GM08714 (cell line): ENCODE data around the gene MTURN.
"Not testable (repeated sequence)": the region's sequence is repeated elsewhere in the genome, so short reads cannot be mapped to it uniquely, and the experiment has no call there.

ENCODE experiments used
- H3K4me3 ChIP-seq: fragments of 200-500 bp; sonication (Bioruptor generic); 2 replicates; pipeline ENCODE4 v1.5.1; 2014; ENCODE audit warnings: mild to moderate bottlenecking, low read length, inconsistent platforms
- ZNF274 ChIP-seq: IDR thresholded peaks from 2 replicates; pipeline ENCODE4 v1.6.1; 2012; ENCODE audit warnings: mild to moderate bottlenecking, low read depth, low read length

Gene MTURN

DNA sequence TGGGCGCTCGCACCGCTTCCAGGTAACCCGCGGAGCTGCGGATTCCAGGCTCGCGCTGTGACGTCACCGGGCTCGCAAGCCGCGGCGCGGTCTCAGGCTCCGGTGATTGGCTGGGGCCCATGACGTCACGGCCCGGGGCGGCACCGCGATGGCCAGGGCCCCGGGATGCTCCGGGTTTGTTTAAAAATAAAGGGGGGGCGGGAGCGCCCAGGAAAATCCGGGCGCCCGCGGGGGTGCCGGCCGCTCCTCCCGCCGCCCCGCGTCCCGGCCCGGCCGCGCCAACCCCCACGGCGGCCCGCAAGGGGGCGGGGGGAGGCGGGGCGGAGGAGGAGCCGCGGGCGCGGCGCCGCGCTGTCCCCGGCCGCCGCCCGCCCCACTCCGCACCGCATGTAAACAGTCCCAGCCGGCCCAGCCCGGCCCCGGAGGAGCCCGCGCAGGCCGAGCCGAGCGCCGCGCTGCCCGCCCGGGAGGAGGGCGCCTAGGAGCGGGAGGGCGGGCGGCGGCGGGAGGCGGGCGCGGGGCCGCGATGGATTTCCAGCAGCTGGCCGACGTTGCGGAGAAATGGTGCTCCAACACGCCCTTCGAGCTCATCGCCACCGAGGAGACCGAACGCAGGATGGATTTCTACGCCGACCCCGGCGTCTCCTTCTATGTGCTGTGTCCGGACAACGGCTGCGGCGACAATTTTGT is at the start of gene MTURN:
MTURN (plus strand) TSS at position 376 of the 690 bp plus-strand sequence; CDS start at position 527, 151 bp downstream.
- H3K4me3 ChIP-seq, result peak within 1 kb of the TSS; percentile 83
- TF ChIP-seq ZNF274, result no peak

DNA sequence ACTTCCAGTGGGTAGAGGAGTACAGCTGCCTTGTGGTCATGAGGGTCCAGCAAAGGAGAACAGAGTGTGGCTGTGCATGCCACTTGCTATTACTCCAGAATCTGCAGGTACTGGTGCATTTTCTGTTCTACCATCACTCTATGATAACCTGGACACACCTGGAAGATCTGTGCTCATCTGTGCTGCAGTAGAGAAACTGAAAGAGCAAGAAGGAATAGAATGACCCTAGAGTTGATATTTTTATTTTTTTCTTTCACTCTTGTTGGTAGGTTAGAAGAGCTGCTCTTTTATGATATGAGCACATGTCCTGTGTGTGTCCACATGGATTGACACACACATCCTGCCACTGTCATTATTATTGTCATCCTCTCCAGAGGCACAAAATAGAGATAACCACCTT is 48.3 kb upstream of the MTURN start:
- no peak for TF ChIP-seq ZNF274
- no peak overlapping the region for H3K4me3 ChIP-seq

- no peak for TF ChIP-seq ZNF274
- no peak overlapping the region for H3K4me3 ChIP-seq
Observed at GRCh38 chr7:30087371-30087770, 47.4 kb upstream of the MTURN start.

GRCh38 chr7:30088362-30088761 is 46.4 kb upstream of the MTURN start:
- TF ChIP-seq ZNF274, result no peak
- H3K4me3 ChIP-seq, result no peak overlapping the region

- TF ChIP-seq ZNF274, result no peak
- H3K4me3 ChIP-seq, result no peak overlapping the region
Observed at GRCh38 chr7:30090111-30090510, 44.7 kb upstream of the MTURN start.

GRCh38 chr7:30091491-30091912 is 43.3 kb upstream of the MTURN start:
- TF ChIP-seq ZNF274, result no peak
- H3K4me3 ChIP-seq, result no peak overlapping the region

- no peak overlapping the region for H3K4me3 ChIP-seq
- TF ChIP-seq ZNF274, result no peak
Observed at GRCh38 chr7:30091987-30092386, 42.8 kb upstream of the MTURN start.

DNA sequence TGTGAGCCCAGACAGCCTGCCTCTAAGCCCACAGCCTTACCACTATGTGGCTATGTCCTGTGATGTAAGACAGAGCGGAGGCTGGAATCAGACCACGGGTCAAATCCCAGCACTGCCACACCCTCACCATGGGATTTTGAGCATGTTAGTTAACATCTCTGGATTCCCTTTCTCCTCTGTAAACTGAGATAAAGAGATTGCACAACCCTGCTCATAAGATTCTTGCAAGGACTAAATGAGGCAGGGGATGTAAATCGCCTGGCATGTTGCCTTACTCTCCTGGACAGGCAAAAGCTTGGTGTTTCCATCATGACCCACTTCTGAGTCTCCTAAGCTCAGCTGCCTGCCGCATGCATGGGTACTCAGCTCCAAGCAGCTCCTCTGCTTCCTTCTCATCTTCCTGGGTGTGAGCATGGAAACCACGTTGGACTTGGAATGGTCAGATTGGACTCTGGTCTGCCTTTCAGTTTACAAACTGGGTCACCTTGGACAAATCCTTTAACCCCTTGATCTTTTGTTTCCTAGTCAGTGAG is 41.3 kb upstream of the MTURN start:
- TF ChIP-seq ZNF274, result no peak
- no peak overlapping the region for H3K4me3 ChIP-seq

GRCh38 chr7:30098599-30098998 is 36.2 kb upstream of the MTURN start:
- not testable (repeated sequence) for H3K4me3 ChIP-seq

DNA sequence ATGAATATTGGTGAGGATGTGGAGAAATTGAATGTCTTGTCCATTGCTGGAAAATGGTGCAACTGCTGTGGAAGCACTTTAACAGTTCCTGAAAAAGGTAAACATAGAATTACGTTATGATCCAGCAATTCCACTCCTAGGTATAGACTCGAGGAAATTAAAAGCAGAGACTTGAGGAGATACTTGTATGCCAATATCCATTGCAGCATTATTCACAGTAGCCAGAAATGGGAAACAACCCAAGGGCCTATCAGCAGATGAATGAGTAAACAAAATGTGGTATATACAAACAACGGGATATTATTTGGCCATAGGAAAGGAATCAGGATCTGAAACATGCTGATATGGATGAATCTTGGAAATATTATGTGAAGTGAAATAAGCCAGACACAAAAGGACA is 32.5 kb upstream of the MTURN start:
- no peak for TF ChIP-seq ZNF274
- no peak overlapping the region for H3K4me3 ChIP-seq

DNA sequence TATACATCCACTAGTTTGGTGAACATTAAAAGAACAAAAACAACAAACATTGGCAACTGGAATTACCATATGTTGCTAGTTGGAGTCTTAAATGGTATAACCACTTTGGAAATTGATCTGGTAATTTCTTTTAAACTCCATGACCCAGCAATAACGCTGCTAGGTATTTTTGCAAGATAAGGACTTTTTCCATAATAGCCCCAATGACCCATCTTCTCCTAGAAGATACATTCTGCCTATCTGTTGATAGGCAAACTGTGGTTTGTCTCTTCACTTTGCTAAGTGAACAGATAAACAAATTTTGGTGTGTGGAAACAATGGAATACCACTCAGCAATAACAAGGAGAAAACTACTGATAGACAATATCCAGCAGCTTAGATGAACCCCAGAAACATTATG is 30.6 kb upstream of the MTURN start:
- H3K4me3 ChIP-seq, result no peak overlapping the region
- TF ChIP-seq ZNF274, result no peak

GRCh38 chr7:30112103-30112713 is 22.6 kb upstream of the MTURN start:
- no peak for TF ChIP-seq ZNF274
- H3K4me3 ChIP-seq, result no peak overlapping the region

DNA sequence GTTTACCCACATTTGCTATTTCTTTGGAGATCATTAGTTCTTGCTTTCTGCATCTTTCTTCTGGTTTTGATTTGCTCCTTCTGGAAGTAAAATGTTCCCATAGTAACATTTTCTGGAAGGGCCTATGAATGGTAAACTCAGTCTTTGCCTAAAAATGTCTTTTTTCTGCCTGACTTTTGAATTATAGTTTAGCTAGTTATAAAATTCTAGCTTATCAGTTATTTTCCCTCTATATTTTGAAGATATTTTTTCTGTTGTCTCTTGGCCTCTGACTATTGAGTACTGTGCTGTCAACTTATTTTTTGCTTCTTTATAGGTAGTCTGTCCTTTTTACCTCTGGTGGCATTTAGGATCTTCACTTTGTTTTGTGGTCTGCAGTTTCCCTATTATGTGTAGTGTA is 21.6 kb upstream of the MTURN start:
- no peak for TF ChIP-seq ZNF274
- H3K4me3 ChIP-seq, result no peak overlapping the region

DNA sequence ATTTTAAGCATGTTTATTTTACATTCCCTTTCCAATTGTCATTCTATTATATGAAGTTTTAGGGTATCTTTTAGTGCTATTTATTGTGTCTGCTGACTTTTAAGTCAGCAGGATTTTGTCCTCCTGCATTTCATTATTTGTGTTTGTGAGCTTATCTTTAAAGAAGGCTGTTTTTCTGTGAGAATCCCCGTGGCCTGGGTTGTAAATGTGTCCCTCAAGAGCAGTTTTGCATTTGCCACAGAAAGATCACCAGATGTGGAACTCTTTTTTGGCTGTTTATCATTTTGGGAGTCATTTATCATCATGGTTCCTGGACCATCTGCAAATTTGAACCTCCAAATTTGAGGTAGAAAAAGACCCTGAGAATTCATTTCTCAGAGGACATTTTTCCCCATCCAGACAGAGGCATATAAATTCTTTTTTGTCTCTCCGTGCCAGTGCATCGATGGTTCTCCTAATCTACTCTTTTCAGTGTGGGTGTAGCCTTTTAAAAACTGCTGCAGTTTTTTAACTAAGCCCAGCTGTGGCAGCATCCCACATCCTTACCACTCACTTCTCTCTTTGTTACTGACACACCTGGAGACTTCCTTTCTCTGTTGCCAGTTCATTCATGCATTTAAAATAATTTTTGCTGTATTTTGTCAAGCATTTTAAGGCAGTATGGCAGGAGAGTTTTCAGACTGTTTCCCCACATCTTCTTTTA is 20.1 kb upstream of the MTURN start:
- H3K4me3 ChIP-seq, result no peak overlapping the region
- no peak for TF ChIP-seq ZNF274

GRCh38 chr7:30115709-30116297 is 19.0 kb upstream of the MTURN start:
- no peak overlapping the region for H3K4me3 ChIP-seq
- no peak for TF ChIP-seq ZNF274

- no peak overlapping the region for H3K4me3 ChIP-seq
- TF ChIP-seq ZNF274, result no peak
Observed at GRCh38 chr7:30116771-30117170, 18.0 kb upstream of the MTURN start.
